Coronary artery (tissue), 2 donors: ENCODE data around the gene TIMM10B.

ENCODE experiments used
- DNase-seq: peaks from one replicate; pipeline ENCODE4 v3.0.0-alpha.2; 2017; ENCODE audit warnings: low spot score
- H3K27ac ChIP-seq, 2 donors: fragments of 200-600 bp; sonication (generic); one replicate each; pipeline ENCODE4 v1.5.1; 2016 to 2019
- H3K4me3 ChIP-seq: fragments of 200-600 bp; sonication (generic); 2 replicates; pipeline ENCODE4 v1.5.1; 2016; ENCODE audit warnings: mild to moderate bottlenecking, moderate library complexity
- TF ChIP-seq, protein P1 (sequence below): fragments of 200-600 bp; sonication (generic); IDR thresholded peaks from one replicate; pipeline ENCODE4 v1.5.1; 2019; ENCODE audit warnings: antibody characterized with exemption

Gene TIMM10B

DNA sequence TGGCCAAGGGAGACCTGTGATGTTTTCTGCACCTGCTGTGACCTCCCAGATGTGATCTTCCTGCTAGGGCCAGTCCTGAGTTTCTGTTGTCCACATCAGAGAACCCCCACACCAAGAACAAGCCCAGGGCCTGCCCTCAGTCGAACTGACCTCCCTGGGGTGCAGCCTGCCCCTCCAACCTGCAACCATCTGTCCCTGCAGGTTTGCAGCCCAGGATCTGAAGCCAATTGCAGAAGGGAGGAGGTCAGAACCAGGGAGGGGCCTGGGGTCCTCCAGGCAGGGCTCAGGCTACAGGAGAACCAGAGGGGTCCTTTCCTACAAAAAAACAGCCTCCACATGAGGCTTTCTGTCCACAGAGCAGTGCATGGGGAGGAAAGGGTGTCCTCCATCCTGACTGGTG lies 8.4 kb upstream of the TIMM10B start:
- H3K27ac ChIP-seq: peak overlapping the region in 1 of 2 donors; percentile 98
- TF ChIP-seq, protein P1, sequence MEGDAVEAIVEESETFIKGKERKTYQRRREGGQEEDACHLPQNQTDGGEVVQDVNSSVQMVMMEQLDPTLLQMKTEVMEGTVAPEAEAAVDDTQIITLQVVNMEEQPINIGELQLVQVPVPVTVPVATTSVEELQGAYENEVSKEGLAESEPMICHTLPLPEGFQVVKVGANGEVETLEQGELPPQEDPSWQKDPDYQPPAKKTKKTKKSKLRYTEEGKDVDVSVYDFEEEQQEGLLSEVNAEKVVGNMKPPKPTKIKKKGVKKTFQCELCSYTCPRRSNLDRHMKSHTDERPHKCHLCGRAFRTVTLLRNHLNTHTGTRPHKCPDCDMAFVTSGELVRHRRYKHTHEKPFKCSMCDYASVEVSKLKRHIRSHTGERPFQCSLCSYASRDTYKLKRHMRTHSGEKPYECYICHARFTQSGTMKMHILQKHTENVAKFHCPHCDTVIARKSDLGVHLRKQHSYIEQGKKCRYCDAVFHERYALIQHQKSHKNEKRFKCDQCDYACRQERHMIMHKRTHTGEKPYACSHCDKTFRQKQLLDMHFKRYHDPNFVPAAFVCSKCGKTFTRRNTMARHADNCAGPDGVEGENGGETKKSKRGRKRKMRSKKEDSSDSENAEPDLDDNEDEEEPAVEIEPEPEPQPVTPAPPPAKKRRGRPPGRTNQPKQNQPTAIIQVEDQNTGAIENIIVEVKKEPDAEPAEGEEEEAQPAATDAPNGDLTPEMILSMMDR: no peak

DNA sequence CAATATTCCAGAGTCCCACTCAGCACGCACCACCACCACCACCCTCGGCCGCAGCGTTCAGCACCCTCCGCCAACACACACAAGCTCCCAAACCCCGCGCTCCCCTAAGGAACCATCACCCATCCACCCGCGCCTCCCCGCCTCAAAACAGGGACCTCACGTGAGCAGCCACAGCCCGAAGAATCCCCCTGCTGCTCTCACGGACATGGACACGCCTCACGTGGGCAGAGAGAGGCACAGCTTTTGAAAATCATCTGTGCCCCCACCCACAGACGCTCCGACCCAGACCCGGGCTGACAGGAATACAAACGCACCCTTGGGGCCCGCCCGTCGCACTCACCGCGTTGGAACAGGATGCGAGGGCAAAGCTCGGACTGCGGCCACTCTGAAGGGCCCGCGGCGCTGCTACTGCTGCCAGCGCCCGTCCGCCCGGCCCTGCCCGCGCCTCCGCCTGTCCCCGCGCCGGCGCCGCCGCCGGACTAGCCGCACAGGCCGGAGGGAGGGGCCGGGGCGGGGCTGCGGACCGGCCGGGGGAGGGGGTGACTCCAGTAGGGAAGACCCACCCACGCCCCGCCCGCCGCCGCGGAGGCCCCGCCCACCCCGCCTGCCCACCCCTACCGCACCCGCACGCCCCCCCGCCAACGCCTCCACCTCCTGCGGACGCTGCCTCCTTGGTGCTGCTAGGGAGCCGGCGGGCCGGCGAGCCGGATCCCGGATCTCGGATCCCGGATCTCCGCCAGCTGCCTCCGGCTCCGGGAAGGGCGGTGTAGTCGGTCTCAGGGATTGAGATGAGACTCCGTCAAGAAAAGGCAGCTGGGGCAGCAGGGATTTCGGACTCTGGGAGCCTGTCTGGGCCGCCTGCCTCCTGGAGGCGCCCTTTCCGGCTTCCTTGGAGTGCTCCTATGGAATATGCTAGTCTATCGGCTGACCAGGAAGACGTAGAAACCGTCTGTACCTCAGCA lies 7.6 kb upstream of the TIMM10B start, which contains the start of gene TRIM3:
TRIM3 (minus strand) TSS at position 491 of the 962 bp plus-strand sequence. CDS start 8,246 bp downstream, outside the sequence.
- TF ChIP-seq, protein P1: no peak
- Histone ChIP-seq H3K27ac (peak within 1 kb of the TSS; percentile 79 to 98), H3K4me3 (peak within 1 kb of the TSS; percentile 99)
- DNase-seq: peak; percentile 96

More for the DNA sequence above, 8.4 kb upstream of the TIMM10B start:
- H3K4me3 ChIP-seq: peak overlapping the region; percentile 99
- no peak for DNase-seq

DNA sequence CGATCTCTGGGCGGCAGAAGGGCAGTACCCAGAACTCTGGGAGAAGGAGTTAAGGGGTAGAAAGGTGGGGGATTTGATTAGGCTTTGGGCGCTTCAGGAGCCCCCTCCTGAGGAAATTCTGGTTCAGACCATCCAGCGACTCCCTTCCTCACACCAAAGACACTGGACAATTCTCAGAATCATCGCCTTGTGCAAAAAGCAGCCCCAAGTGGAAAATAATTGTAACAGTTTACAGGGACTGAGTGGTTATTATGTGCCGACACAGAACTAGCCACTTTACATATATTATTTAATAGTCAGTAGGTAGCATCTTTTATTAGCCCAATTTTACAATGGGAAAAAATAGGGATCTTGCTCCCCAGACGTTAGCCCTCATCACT lies 6.9 kb upstream of the TIMM10B start:
- TF ChIP-seq, protein P1: no peak
- Histone ChIP-seq H3K27ac (peak overlapping the region; percentile 79 to 98), H3K4me3 (peak overlapping the region; percentile 99)
- DNase-seq: no peak

DNA sequence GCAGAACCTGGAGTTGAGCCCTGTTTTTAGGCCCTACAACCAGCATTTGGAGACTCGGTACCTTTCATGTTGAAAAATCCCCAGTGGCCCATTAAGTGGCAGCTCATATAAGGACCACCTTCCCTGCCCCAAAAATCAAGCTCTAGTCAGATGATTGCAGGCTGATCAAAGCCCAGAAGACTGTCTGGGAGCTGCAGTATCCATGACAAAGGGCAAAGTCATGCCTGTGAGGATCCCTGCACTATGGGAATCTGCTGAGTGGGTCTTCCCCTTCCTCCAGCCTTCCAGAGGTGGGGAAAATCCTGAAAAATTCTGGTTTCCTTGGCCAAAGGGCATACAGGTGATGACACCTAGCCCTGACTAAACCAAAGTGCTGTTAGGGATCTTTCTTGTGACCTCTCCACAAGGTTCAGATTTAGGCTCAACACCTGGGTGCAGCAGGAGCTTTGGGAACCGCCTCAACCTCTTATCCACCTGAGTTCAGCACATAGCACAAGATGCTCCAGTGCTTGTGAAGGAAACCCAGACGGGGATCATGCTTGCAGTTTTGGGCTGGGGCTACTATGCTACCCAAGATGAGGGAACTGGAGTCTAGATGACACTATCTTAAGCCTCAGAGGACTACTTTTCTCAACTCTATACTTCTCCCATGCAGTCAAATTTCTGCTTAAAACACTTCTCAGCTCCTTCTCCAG lies 6.3 kb upstream of the TIMM10B start:
- Histone ChIP-seq H3K27ac (peak overlapping the region; percentile 79 to 98), H3K4me3 (peak overlapping the region; percentile 99)
- TF ChIP-seq, protein P1: no peak
- DNase-seq: no peak

DNA sequence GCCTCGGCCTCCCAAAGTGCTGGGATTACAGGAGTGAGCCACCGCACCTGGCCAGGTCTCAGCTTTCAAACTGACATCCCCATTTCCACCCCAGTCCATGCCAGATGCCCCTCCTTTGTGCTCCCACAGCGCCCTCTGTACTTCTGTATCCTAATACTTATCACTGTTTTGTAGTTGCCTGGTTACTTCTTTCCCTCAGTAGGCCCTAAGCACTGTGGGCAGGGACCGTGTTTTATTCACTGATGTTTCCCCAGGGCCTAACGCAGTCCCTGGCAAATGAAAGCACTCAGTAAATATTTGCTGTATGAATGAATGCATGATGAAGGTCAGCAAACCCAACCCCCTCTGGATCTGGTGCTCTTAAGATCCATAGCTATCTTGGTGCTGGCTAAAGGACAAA lies 5.4 kb upstream of the TIMM10B start:
- H3K27ac ChIP-seq: no peak overlapping the region
- no peak for DNase-seq
- TF ChIP-seq, protein P1: no peak
- H3K4me3 ChIP-seq: no peak overlapping the region

DNA sequence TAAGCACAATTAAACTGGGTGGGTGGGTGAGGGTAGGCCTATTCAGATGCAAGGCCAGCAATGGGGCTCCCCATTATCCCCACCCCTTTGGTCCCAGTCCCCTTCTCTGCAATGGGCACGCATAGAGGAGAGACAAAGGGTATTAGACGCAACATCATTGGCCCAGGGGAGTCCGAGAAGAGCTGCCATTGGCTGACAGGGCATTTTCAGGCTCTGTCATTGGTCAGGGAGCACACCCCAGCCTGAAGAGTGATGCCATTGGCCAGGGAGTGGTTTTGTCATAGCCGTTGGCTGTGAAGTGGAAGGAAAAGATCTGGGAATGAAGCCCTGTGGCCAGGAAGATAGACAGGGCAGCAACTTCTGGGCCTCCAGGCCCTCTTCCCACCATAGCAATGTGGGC lies 4.7 kb upstream of the TIMM10B start:
- H3K27ac ChIP-seq: no peak overlapping the region
- no peak for DNase-seq
- no peak overlapping the region for H3K4me3 ChIP-seq
- TF ChIP-seq, protein P1: no peak
